H1 (cell line): ENCODE data around the gene SRGAP3. TPM values are rescaled to one million over a fixed set of nuclear protein-coding genes. Genes with fewer than 3 reads are reported as not detected.

Experiments used
- BACH1 ChIP-seq: IDR thresholded peaks from 2 replicates; pipeline ENCODE4 v1.6.1; 2012; ENCODE audit warnings: low read length, improper control_type of control experiment
- HDAC6 ChIP-seq: IDR thresholded peaks from one replicate; pipeline ENCODE4 v1.7.1; 2012; ENCODE audit warnings: low read depth, mild to moderate bottlenecking, inconsistent platforms, low read length, moderate library complexity
- polyA plus RNA-seq, 7 experiments: library from polyadenylated mRNA; depleted of rRNA in 3 of 7; stranded (reverse) in 5 of 7; unstranded in 2 of 7; fragments of >200 nt in 5 of 7; fragments of 200-250 nt in 2 of 7; gene quantifications; 1 replicate in 5 of 7; 2 replicates in 1 of 7; 4 replicates in 1 of 7; pipeline versions ENCODE4 v1.2.1 to v1.2.3, GENCODE V29; 2011 to 2013; ENCODE audit warnings: missing spikeins in 2 of 7, mixed read lengths in 2 of 7
- total RNA-seq: library from RNA; stranded (reverse); fragmentation: NEBNext Ultra II Directional; extraction: Animal tissue kit (Norgen Biotek cat#: 25700); gene quantifications from 2 replicates; pipeline ENCODE4 v1.2.1, GENCODE V29; 2021

The SRGAP3 gene
- total and polyA plus RNA-seq, 2 of the 8 experiments (the other 6 are each of a cell fraction or from before 2014, with no cell fraction given): 5.8 to 11.4 TPM

DNA sequence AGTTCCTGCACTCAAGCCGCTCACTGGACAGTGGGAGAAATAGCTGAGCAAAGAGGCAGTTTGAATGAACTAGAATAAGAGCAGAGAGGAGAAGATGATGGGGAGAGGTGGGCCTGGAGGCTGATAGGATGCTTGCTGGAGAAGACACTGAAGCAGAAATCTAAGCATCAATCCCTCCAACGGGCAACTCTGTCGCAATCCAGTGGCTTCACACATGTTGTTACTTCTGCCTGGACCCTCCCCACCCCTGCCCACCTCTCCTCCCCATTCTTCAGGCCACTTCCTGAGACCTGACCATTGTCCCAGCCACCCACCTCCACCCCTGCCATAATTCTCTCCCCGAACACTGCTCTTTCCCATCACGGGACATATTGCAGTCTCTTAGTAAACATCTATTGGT is 76.0 kb downstream of the SRGAP3 start (continued):
- TF ChIP-seq HDAC6 (no peak), BACH1 (no peak)
- TF ChIP-seq, all 59 proteins: peak for 0
